Neural cell (in vitro differentiated cells): ENCODE data around the gene HOMER2. TPM values are rescaled to one million over a fixed set of nuclear protein-coding genes. Genes with fewer than 3 reads are reported as not detected.

ENCODE experiments used
- H2AFZ ChIP-seq: fragments of 200-600, 300-800 bp; sonication (generic), shearing (Covaris generic); 2 replicates; pipeline ENCODE4 v1.6.0; 2014; ENCODE audit warnings: low read depth, mild to moderate bottlenecking, antibody characterized with exemption, low read length, moderate library complexity
- H3F3A ChIP-seq: fragments of 200-600 bp; shearing (Covaris generic); 2 replicates; pipeline ENCODE4 v1.6.1; 2016; ENCODE audit warnings: mild to moderate bottlenecking, moderate library complexity, mixed read lengths, antibody characterized with exemption, low read length; ENCODE audit not compliant: insufficient read depth, poor library complexity, severe bottlenecking
- H3K27ac ChIP-seq: fragments of 200-600, 300-800 bp; sonication (generic), shearing (Covaris generic); 2 replicates; pipeline ENCODE4 v1.5.1; 2014; ENCODE audit warnings: mild to moderate bottlenecking, low read length, moderate library complexity
- H3K27me3 ChIP-seq: fragments of 300-800, 200-600 bp; sonication (generic), shearing (Covaris generic); 2 replicates; pipeline ENCODE4 v1.6.0; 2014; ENCODE audit warnings: mild to moderate bottlenecking, low read depth, low read length, moderate library complexity; ENCODE audit not compliant: insufficient read depth
- H3K36me3 ChIP-seq: fragments of 300-800, 200-600 bp; sonication (generic), shearing (Covaris generic); 2 replicates; pipeline ENCODE4 v1.5.1; 2014; ENCODE audit warnings: mild to moderate bottlenecking, antibody characterized with exemption, low read length, moderate library complexity; ENCODE audit not compliant: insufficient read depth
- H3K4me2 ChIP-seq: fragments of 300-800, 200-600 bp; sonication (generic), shearing (Covaris generic); 2 replicates; pipeline ENCODE4 v1.6.0; 2014; ENCODE audit warnings: mild to moderate bottlenecking, low read length
- H3K4me3 ChIP-seq: fragments of 300-800, 200-600 bp; sonication (generic), shearing (Covaris generic); 2 replicates; pipeline ENCODE4 v1.5.1; 2014; ENCODE audit warnings: mild to moderate bottlenecking, low read length, moderate library complexity
- H3K79me2 ChIP-seq: fragments of 200-600 bp; shearing (Covaris generic); replicated peaks from 2 replicates; pipeline ENCODE4 v1.6.0; 2014; ENCODE audit warnings: mild to moderate bottlenecking, low read length, moderate library complexity; ENCODE audit not compliant: insufficient read depth
- H3K9ac ChIP-seq: fragments of 300-800, 200-600 bp; sonication (generic), shearing (Covaris generic); 2 replicates; pipeline ENCODE4 v1.6.1; 2016; ENCODE audit warnings: mild to moderate bottlenecking, low read length, mixed read lengths
- H3K9me2 ChIP-seq: fragments of 200-600 bp; shearing (Covaris generic); 2 replicates; pipeline ENCODE4 v1.6.1; 2016; ENCODE audit warnings: mild to moderate bottlenecking, low read length, mixed read lengths; ENCODE audit not compliant: insufficient read depth
- H3K9me3 ChIP-seq: fragments of 200-600, 300-800 bp; sonication (generic), shearing (Covaris generic); 2 replicates; pipeline ENCODE4 v1.6.1; 2016; ENCODE audit warnings: mild to moderate bottlenecking, mixed run types, low read length, moderate library complexity, mixed read lengths
- H4K20me1 ChIP-seq: fragments of 200-600 bp; shearing (Covaris generic); 2 replicates; pipeline ENCODE4 v1.6.1; 2016; ENCODE audit warnings: mild to moderate bottlenecking, mixed run types; ENCODE audit not compliant: insufficient read depth
- CTCF ChIP-seq: fragments of 450-650 bp; IDR thresholded peaks from 2 replicates; pipeline ENCODE4 v1.5.1; 2014; ENCODE audit warnings: antibody characterized with exemption, mild to moderate bottlenecking, moderate library complexity; ENCODE audit not compliant: poor library complexity, severe bottlenecking
- EP300 ChIP-seq: fragments of 450-650 bp; conservative IDR thresholded peaks from 2 replicates; pipeline ENCODE4 v1.6.1; 2014; ENCODE audit warnings: antibody characterized with exemption, mild to moderate bottlenecking, moderate library complexity; ENCODE audit not compliant: poor library complexity, severe bottlenecking
- EZH2 ChIP-seq: fragments of 200-600, 300-800 bp; shearing (Covaris generic), sonication (generic); IDR thresholded peaks from 2 replicates; pipeline ENCODE4 v1.6.1; 2014; ENCODE audit warnings: antibody characterized with exemption, low read length, borderline replicate concordance, mild to moderate bottlenecking; ENCODE audit not compliant: insufficient read depth, poor library complexity, severe bottlenecking
- MXI1 ChIP-seq: fragments of 450-650 bp; conservative IDR thresholded peaks from 2 replicates; pipeline ENCODE4 v1.6.1; 2014; ENCODE audit warnings: antibody characterized with exemption, mild to moderate bottlenecking; ENCODE audit not compliant: poor library complexity, severe bottlenecking
- POLR2AphosphoS5 ChIP-seq: IDR thresholded peaks from 2 replicates; pipeline ENCODE4 v1.6.1; 2012
- RAD21 ChIP-seq: fragments of 450-650 bp; conservative IDR thresholded peaks from 2 replicates; pipeline ENCODE4 v1.6.1; 2014; ENCODE audit warnings: antibody characterized with exemption, mild to moderate bottlenecking, moderate library complexity
- SMC3 ChIP-seq: fragments of 450-650 bp; conservative IDR thresholded peaks from 2 replicates; pipeline ENCODE4 v1.6.1; 2014; ENCODE audit warnings: antibody characterized with exemption, mild to moderate bottlenecking, moderate library complexity; ENCODE audit not compliant: poor library complexity
- TAF1 ChIP-seq: IDR thresholded peaks from 2 replicates; pipeline ENCODE4 v1.6.1; 2012; ENCODE audit warnings: low read depth
- polyA plus RNA-seq: library from polyadenylated mRNA; depleted of rRNA; stranded (reverse); fragments of >200 nt; gene quantifications from 2 replicates; pipeline ENCODE4 v1.2.3, GENCODE V29; 2014
- TF ChIP-seq, protein P1 (sequence below): IDR thresholded peaks from 2 replicates; pipeline ENCODE4 v1.6.1; 2012; ENCODE audit warnings: borderline replicate concordance

Gene HOMER2
- polyA plus RNA-seq, 1 donor from 2014 or later: 21.7 TPM

GRCh38 chr15:82914396-82914795, 38.1 kb downstream of the HOMER2 start:
- TF ChIP-seq EZH2 (no peak), POLR2AphosphoS5 (no peak), MXI1 (no peak), SMC3 (no peak), EP300 (no peak), TAF1 (no peak), CTCF (no peak), RAD21 (no peak)
- TF ChIP-seq, protein P1, sequence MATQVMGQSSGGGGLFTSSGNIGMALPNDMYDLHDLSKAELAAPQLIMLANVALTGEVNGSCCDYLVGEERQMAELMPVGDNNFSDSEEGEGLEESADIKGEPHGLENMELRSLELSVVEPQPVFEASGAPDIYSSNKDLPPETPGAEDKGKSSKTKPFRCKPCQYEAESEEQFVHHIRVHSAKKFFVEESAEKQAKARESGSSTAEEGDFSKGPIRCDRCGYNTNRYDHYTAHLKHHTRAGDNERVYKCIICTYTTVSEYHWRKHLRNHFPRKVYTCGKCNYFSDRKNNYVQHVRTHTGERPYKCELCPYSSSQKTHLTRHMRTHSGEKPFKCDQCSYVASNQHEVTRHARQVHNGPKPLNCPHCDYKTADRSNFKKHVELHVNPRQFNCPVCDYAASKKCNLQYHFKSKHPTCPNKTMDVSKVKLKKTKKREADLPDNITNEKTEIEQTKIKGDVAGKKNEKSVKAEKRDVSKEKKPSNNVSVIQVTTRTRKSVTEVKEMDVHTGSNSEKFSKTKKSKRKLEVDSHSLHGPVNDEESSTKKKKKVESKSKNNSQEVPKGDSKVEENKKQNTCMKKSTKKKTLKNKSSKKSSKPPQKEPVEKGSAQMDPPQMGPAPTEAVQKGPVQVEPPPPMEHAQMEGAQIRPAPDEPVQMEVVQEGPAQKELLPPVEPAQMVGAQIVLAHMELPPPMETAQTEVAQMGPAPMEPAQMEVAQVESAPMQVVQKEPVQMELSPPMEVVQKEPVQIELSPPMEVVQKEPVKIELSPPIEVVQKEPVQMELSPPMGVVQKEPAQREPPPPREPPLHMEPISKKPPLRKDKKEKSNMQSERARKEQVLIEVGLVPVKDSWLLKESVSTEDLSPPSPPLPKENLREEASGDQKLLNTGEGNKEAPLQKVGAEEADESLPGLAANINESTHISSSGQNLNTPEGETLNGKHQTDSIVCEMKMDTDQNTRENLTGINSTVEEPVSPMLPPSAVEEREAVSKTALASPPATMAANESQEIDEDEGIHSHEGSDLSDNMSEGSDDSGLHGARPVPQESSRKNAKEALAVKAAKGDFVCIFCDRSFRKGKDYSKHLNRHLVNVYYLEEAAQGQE: no peak
- H3K27ac ChIP-seq: no peak overlapping the region
- no peak overlapping the region for H3K4me3 ChIP-seq
- H4K20me1 ChIP-seq: no peaks in the 10 kb centered on the region
- no peaks in the 10 kb centered on the region for H3K79me2 ChIP-seq
- H3F3A ChIP-seq: no peaks in the 10 kb centered on the region
- H3K9me2 ChIP-seq: no peaks in the 10 kb centered on the region
- no peak overlapping the region for H3K4me2 ChIP-seq
- no peak overlapping the region for H3K9ac ChIP-seq
- H3K9me3 ChIP-seq: no peaks in the 10 kb centered on the region
- no peaks in the 10 kb centered on the region for H3K27me3 ChIP-seq
- no peak overlapping the region for H2AFZ ChIP-seq
- no peaks in the 10 kb centered on the region for H3K36me3 ChIP-seq

- Histone ChIP-seq H3K36me3 (no peaks in the 10 kb centered on the region), H3K27ac (no peak overlapping the region), H3K9ac (no peak overlapping the region), H3K27me3 (no peaks in the 10 kb centered on the region), H2AFZ (no peak overlapping the region), H4K20me1 (no peaks in the 10 kb centered on the region), H3K4me2 (no peak overlapping the region), H3K79me2 (no peaks in the 10 kb centered on the region), H3K9me3 (no peaks in the 10 kb centered on the region), H3K9me2 (no peaks in the 10 kb centered on the region), H3F3A (no peaks in the 10 kb centered on the region), H3K4me3 (no peak overlapping the region)
- TF ChIP-seq CTCF (no peak), TAF1 (no peak), RAD21 (no peak), EZH2 (no peak), POLR2AphosphoS5 (no peak), MXI1 (no peak), SMC3 (no peak), EP300 (no peak)
- TF ChIP-seq, protein P1: no peak
These were observed 41.1 kb downstream of the HOMER2 start for GRCh38 chr15:82911458-82911857.
